HL-60/S4 (cell line): ENCODE data around the gene SEPTIN5.
"Not testable (repeated sequence)": the region's sequence is repeated elsewhere in the genome, so short reads cannot be mapped to it uniquely, and the experiment has no call there.

Source experiments
- in situ Hi-C: fragments of 300-500 bp; cut with MboI; formaldehyde crosslinking; loops from 2 replicates; pipeline ENCODE4 v1.14.3; 2022; ENCODE audit warnings: low sequenced_read_pairs

SEPTIN5 gene

GRCh38 chr22:19680287-19680881, 33.9 kb upstream of the SEPTIN5 start:
- in situ Hi-C loops: no loop called here

GRCh38 chr22:19680911-19681862, 33.1 kb upstream of the SEPTIN5 start:
- in situ Hi-C loops: no loop called here

- in situ Hi-C loops: no loop called here
Observed at GRCh38 chr22:19681863-19682245, 32.4 kb upstream of the SEPTIN5 start.

DNA sequence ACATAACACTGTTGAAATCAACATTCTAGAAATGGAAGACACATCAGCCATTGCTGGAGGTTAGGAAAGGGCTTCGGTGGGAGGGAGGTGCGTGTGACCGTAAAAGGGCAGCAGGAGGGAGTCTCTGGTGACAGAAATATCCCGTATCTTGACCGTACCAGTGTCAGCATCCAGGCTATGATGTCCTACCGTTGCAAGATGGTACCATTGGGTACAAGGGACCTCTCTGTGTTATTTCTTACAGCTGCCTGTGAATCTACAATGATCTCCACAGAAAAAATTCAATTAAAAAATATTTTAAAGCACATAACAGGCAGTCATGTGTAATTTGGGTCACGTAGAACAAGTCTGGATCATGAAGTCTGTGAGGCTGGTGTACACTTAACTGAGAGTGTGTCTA, 27.4 kb upstream of the SEPTIN5 start:
- in situ Hi-C loops: no loop called here

GRCh38 chr22:19687561-19688300, 26.6 kb upstream of the SEPTIN5 start:
- in situ Hi-C loops: no loop called here

DNA sequence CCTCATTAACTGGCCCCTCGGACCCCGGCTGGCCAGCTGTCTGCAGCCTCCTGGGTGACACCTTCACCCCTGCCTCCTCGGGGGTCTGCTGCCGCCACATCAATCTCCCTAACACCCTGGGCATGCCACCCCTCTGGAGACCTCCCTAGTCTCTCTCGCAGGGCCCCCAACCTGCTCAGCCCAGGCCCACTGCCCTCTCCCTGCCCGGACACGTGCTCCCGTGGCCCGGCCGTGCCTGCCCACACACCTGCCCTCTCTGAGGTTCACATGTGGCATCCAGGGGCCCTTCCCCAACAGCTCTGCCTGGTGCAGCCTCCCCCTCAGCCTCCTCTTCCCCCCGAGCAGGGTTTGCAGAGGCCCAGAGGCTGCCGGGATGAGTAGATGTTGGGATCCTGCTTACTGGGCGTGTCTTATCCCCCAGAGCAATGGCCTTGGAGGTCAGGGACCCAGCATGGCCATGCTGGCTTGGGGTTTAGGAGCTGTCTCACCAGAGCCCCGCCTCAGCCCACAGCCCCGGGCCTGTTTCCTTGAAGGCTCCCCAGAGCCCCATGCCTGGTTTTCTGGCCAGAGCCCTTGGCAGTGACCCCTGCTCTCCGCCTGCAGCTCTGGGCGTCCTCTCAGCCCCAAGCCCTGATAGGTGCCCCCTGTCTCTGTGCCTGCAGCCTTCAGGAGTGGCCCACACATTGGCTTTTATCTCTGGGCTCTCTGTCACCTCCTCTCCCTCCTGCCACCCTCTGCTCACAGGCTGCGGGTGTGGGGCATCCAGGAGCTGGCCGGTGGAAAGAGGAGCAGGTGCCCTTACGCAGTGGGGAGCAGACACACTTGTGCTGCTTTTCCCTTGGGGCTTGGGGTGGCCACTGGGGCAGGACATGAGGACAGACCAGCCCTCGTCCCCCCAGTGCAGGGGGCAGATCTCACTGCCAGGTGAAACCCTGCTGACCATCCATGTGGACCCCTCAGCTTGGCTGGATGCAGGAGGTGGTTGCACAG, 25.7 kb upstream of the SEPTIN5 start:
- in situ Hi-C loops: no loop called here

GRCh38 chr22:19689408-19689807, 24.9 kb upstream of the SEPTIN5 start:
- in situ Hi-C loops: no loop called here

GRCh38 chr22:19691007-19691720, 23.1 kb upstream of the SEPTIN5 start:
- in situ Hi-C loops: no loop called here

DNA sequence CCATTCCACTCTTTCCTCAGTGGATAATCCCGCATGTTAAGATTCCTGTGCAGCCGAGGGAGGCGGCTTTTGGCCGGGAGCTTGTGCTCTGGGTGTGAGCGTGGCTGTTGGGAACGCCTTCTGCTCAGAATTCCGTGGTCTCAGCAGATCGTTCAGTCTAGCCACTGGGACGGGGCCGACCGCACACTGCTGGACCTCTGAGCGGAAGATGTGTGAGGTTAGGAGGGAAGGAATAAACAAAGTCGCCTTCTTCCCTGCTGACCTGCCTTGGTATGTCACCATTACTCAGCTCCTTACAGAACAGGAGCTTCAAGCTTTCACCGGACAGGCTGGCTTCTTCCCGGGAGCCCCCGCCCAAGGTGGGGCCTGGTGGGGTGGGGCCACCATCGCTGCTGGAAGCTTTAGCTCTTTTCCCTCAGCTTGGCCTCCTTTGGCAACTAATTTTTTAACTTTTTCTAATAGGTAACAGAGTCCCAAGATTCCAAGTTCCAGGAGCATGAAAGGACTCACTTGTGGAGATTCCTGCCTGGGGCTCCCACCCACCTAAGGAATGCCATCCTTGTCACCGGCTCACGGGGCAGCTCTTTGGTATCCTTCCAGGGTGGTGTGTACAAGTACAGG, 22.5 kb upstream of the SEPTIN5 start:
- in situ Hi-C loops: no loop called here

DNA sequence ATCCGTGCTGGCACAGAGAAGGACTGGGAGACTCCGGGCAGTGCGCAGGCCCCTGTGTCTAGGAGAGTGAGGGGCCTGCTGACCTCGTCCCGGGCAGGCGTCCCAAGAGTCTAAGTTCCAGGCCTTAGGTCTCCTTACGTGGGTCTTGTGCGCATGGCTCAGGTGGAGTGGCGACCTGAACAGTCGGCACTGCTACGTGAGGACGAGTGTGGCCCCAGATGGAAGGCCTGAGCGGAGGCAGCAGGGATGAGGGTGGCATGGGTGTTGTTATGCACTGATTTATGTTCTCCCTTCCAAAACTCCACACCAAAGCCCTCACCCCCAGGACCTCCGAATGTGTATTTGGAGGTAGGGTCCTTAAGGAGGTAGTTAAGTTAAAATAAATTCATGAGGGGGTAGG, 20.7 kb upstream of the SEPTIN5 start:
- in situ Hi-C loops: no loop called here

DNA sequence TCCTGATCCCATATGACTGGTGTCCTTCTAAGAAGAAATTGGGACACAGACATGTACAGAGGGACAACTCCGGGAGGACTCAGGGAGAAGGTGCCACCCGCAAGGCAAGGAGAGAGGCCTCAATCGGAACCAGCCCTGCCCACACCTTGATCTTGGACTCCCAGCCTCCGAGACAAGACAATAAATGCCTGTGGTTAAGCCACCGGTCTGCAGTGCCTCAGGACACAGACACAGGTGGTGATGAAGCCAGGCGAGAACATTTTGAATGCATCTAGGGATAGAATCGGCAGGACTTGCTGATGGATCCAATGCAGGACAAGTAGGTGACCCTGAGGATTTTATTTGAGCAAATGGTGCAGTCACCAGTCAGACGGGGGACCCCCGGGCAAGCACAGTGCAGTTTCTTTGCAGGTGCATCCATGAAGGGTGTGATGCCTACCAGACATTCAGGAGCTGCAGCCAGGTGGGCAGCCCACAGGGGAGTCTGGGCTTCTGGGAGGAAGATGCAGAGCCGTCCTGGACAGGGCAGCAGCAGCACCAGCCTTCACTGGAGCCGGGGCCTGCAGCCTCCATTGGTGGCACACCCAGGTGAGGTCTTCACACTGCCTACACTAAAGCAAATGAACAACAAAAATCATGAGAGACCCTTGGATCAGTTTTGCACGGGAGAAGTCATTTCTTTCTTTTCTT, 20.2 kb upstream of the SEPTIN5 start:
- in situ Hi-C loops: no loop called here

DNA sequence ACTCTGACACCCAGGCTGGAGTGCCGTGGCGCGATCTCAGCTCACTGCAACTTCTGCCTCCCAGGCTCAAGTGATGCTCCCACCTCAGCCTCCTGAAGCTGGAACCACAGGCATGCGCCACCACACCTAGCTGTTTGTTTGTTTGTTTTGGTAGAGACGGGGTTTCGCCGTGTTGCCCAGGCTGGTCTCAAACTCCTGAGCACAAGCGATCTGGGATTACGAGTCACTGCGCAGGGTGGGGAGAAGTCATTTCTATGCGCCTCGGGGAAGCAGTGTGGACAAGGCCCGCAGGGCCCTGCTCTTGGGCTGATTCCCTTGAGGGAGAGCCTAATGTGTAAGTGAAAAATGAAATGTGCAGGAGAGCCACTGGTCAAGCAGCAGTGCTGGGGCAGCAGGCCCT, 19.6 kb upstream of the SEPTIN5 start:
- in situ Hi-C loops: no loop called here

- in situ Hi-C loops: no loop called here
Observed at GRCh38 chr22:19696504-19697276, 17.6 kb upstream of the SEPTIN5 start.

- in situ Hi-C loops: not testable (repeated sequence)
Observed at GRCh38 chr22:19697871-19698270, 16.4 kb upstream of the SEPTIN5 start.

GRCh38 chr22:19700790-19701419, 13.4 kb upstream of the SEPTIN5 start:
- in situ Hi-C loops: no loop called here

DNA sequence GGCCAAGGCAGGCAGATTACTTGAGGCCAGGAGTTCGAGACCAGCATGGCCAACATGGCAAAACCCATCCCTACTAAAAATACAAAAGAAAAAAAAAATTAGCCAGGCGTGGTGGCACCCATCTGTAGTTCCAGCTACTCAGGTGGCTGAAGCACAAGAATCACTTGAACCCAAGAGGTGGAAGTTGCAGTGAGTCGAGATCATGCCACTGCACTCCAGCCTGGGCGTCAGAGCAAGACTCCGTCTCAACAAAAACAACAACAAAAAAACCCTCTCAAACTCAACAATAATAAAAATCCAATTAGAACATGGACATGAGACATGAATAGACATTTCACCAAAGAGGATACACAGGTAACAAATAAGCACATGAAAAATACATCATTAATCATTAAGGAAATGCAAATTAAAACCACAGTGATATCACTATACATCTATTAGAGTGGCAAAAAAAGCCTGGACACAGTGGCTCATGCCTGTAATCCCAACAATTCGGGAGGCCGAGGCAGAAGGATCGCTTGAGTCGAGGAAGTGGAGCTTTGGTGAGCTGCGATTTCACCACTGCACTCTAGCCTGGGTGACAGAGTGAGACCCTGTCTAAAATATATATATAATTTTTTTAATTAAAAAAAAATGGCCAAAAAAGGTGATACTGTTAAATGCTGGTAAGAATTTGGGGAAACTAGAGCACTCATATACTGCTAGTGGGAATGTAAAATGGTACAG, 12.7 kb upstream of the SEPTIN5 start:
- in situ Hi-C loops: no loop called here

DNA sequence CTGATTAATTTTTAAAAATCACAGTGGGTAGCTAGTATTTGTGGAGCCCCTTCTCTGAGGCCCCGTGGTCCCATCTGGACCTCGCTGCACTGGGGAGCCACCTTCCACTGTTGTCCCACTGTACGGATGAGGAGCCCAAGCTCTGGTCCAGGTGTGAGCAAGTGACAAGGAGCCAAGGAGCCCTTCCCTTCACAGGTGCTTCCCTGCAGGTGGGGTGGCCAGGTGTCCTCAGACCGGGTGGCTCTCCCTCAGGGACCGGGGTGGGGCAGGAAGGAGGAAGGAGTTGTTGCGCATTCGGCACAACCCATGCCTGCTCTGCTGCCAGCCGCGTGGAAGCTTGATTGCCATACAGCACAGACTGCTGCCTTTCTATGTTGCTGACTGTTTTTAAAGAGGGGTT, 10.4 kb upstream of the SEPTIN5 start:
- in situ Hi-C loops: no loop called here
